ENCODE results near the gene ZPR1.

GRCh38 chr11:116750070-116750718, 37.6 kb downstream of the ZPR1 start:
- TF ChIP-seq POLR2A (IDR thresholded peaks at IDR 0.05): no peak
- TF ChIP-seq, protein P1, sequence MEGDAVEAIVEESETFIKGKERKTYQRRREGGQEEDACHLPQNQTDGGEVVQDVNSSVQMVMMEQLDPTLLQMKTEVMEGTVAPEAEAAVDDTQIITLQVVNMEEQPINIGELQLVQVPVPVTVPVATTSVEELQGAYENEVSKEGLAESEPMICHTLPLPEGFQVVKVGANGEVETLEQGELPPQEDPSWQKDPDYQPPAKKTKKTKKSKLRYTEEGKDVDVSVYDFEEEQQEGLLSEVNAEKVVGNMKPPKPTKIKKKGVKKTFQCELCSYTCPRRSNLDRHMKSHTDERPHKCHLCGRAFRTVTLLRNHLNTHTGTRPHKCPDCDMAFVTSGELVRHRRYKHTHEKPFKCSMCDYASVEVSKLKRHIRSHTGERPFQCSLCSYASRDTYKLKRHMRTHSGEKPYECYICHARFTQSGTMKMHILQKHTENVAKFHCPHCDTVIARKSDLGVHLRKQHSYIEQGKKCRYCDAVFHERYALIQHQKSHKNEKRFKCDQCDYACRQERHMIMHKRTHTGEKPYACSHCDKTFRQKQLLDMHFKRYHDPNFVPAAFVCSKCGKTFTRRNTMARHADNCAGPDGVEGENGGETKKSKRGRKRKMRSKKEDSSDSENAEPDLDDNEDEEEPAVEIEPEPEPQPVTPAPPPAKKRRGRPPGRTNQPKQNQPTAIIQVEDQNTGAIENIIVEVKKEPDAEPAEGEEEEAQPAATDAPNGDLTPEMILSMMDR (IDR thresholded peaks at IDR 0.05): no peak
